ENCODE data around the gene IGSF6.

DNA sequence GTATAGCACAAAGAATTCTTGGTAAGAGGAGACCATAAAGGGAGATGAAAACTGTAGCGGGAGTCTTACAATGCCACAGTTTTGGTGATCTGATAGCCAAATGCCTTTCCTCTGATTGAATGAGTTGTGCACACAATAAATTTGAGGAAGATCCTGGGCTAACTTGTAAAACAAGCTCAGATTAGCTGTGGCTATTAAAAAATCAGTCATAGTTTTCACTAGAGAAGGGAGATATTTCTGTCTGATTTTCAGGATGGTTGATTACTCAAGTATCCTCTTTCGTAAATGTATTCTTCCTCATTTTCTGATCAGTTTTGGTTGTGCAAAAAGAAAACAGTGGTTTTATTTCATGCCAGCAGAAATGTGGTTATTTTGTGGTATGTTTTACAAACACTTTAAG lies 62.1 kb downstream of the IGSF6 start:
- TF ChIP-seq, protein P1, sequence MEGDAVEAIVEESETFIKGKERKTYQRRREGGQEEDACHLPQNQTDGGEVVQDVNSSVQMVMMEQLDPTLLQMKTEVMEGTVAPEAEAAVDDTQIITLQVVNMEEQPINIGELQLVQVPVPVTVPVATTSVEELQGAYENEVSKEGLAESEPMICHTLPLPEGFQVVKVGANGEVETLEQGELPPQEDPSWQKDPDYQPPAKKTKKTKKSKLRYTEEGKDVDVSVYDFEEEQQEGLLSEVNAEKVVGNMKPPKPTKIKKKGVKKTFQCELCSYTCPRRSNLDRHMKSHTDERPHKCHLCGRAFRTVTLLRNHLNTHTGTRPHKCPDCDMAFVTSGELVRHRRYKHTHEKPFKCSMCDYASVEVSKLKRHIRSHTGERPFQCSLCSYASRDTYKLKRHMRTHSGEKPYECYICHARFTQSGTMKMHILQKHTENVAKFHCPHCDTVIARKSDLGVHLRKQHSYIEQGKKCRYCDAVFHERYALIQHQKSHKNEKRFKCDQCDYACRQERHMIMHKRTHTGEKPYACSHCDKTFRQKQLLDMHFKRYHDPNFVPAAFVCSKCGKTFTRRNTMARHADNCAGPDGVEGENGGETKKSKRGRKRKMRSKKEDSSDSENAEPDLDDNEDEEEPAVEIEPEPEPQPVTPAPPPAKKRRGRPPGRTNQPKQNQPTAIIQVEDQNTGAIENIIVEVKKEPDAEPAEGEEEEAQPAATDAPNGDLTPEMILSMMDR (IDR thresholded peaks at IDR 0.05) = no peak
- no peak for TF ChIP-seq POLR2A (IDR thresholded peaks at IDR 0.05)

Data from Peyer's patch (tissue), 4 donors.